Loucy (cell line): ENCODE measurements around the gene ATG10.

Experiments used
- EZH2phosphoT487 ChIP-seq: fragments of 200-600 bp; IDR thresholded peaks from 2 replicates; pipeline ENCODE4 v1.6.1; 2018; ENCODE audit warnings: antibody characterized with exemption, mild to moderate bottlenecking, moderate library complexity, borderline replicate concordance
- TF ChIP-seq, protein P1 (sequence below): fragments of 200-600 bp; sonication (generic); conservative IDR thresholded peaks from 2 replicates; pipeline ENCODE4 v1.5.1; 2014; ENCODE audit warnings: mild to moderate bottlenecking, antibody characterized with exemption, low read length

GRCh38 chr5:82130602-82131001 is 158.8 kb downstream of the ATG10 start:
- TF ChIP-seq, protein P1, sequence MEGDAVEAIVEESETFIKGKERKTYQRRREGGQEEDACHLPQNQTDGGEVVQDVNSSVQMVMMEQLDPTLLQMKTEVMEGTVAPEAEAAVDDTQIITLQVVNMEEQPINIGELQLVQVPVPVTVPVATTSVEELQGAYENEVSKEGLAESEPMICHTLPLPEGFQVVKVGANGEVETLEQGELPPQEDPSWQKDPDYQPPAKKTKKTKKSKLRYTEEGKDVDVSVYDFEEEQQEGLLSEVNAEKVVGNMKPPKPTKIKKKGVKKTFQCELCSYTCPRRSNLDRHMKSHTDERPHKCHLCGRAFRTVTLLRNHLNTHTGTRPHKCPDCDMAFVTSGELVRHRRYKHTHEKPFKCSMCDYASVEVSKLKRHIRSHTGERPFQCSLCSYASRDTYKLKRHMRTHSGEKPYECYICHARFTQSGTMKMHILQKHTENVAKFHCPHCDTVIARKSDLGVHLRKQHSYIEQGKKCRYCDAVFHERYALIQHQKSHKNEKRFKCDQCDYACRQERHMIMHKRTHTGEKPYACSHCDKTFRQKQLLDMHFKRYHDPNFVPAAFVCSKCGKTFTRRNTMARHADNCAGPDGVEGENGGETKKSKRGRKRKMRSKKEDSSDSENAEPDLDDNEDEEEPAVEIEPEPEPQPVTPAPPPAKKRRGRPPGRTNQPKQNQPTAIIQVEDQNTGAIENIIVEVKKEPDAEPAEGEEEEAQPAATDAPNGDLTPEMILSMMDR: no peak
- TF ChIP-seq EZH2phosphoT487: no peak
